HG02763 (cell line): Measurements from ENCODE around the gene EEFSEC.

Source experiments
- ATAC-seq: cut with Tn5 transposase; IDR thresholded peaks from one replicate; pipeline ENCODE4 v1.9.1; 2021; ENCODE audit warnings: mild to moderate bottlenecking, moderate library complexity; ENCODE audit not compliant: unreplicated experiment

The EEFSEC gene

GRCh38 chr3:128362026-128362965 lies 209.0 kb downstream of the EEFSEC start:
- no peak for ATAC-seq

- ATAC-seq, result no peak
These were observed 211.0 kb downstream of the EEFSEC start for GRCh38 chr3:128364291-128364690.

GRCh38 chr3:128364808-128365360 lies 211.6 kb downstream of the EEFSEC start:
- ATAC-seq, result no peak

GRCh38 chr3:128366136-128366535 lies 212.9 kb downstream of the EEFSEC start:
- no peak for ATAC-seq

GRCh38 chr3:128366652-128367051 lies 213.4 kb downstream of the EEFSEC start:
- ATAC-seq, result no peak

- no peak for ATAC-seq
These were observed 213.9 kb downstream of the EEFSEC start for GRCh38 chr3:128367221-128367620.

- ATAC-seq, result no peak
These were observed 214.5 kb downstream of the EEFSEC start for GRCh38 chr3:128367761-128368160.

GRCh38 chr3:128368626-128369025 lies 215.3 kb downstream of the EEFSEC start:
- no peak for ATAC-seq

GRCh38 chr3:128369121-128369703 lies 215.9 kb downstream of the EEFSEC start:
- ATAC-seq, result no peak

- no peak for ATAC-seq
These were observed 216.8 kb downstream of the EEFSEC start for GRCh38 chr3:128369881-128370642.

GRCh38 chr3:128372281-128372680 lies 219.0 kb downstream of the EEFSEC start:
- ATAC-seq, result no peak

- no peak for ATAC-seq
These were observed 219.6 kb downstream of the EEFSEC start for GRCh38 chr3:128372707-128373533.

GRCh38 chr3:128374746-128375445 lies 221.6 kb downstream of the EEFSEC start:
- ATAC-seq, result no peak

GRCh38 chr3:128376516-128376915 lies 223.2 kb downstream of the EEFSEC start:
- ATAC-seq, result no peak

- no peak for ATAC-seq
These were observed 225.5 kb downstream of the EEFSEC start for GRCh38 chr3:128378631-128379347.

- ATAC-seq, result no peak
These were observed 226.3 kb downstream of the EEFSEC start for GRCh38 chr3:128379367-128380160.

GRCh38 chr3:128380295-128380694 lies 227.0 kb downstream of the EEFSEC start:
- no peak for ATAC-seq

- ATAC-seq, result no peak
These were observed 227.4 kb downstream of the EEFSEC start for GRCh38 chr3:128380719-128381118.
